Endodermal cell (in vitro differentiated cells): Measurements from ENCODE around the gene GTF2IRD1. TPM values are rescaled to one million over a fixed set of nuclear protein-coding genes. Genes with fewer than 3 reads are reported as not detected.
"Not testable (repeated sequence)": the region's sequence is repeated elsewhere in the genome, so short reads cannot be mapped to it uniquely, and the experiment has no call there.

Source experiments
- DNase-seq: peaks from one replicate; pipeline ENCODE4 v3.0.0-alpha.2; 2017
- H3K27ac ChIP-seq: 2 replicates; pipeline ENCODE4 v1.5.1; 2013; ENCODE audit warnings: mild to moderate bottlenecking, low read depth, low read length, moderate library complexity
- H3K27me3 ChIP-seq: 2 replicates; pipeline ENCODE4 v1.6.1; 2013; ENCODE audit warnings: mild to moderate bottlenecking, low read length, moderate library complexity; ENCODE audit not compliant: insufficient read depth, control insufficient read depth, poor library complexity, severe bottlenecking
- H3K36me3 ChIP-seq: 2 replicates; pipeline ENCODE4 v1.7.0; 2013; ENCODE audit warnings: mild to moderate bottlenecking, low read length, moderate library complexity; ENCODE audit not compliant: control insufficient read depth, insufficient read depth
- H3K4me1 ChIP-seq: one replicate; pipeline ENCODE4 v1.7.0; 2013; ENCODE audit warnings: low read length; ENCODE audit not compliant: control insufficient read depth, insufficient read depth
- H3K4me3 ChIP-seq: 2 replicates; pipeline ENCODE4 v1.5.1; 2013; ENCODE audit warnings: mild to moderate bottlenecking, low read length, moderate library complexity
- H3K9ac ChIP-seq: 2 replicates; pipeline ENCODE4 v1.6.1; 2013; ENCODE audit warnings: mild to moderate bottlenecking, low read length, moderate library complexity; ENCODE audit not compliant: poor library complexity, severe bottlenecking; ENCODE audit errors: extremely low read depth
- H3K9me3 ChIP-seq: 2 replicates; pipeline ENCODE4 v1.6.1; 2013; ENCODE audit warnings: mild to moderate bottlenecking, low read length, moderate library complexity; ENCODE audit not compliant: control insufficient read depth
- H3K27ac Mint-ChIP-seq: 2 replicates; pipeline ENCODE4 v1.8.0; 2020; ENCODE audit warnings: mixed read lengths
- H3K27me3 Mint-ChIP-seq: 2 replicates; pipeline ENCODE4 v1.8.0; 2021; ENCODE audit warnings: mild to moderate bottlenecking, mixed read lengths; ENCODE audit not compliant: insufficient read depth
- H3K36me3 Mint-ChIP-seq: 2 replicates; pipeline ENCODE4 v1.8.0; 2020; ENCODE audit warnings: low read depth, mixed read lengths
- H3K4me1 Mint-ChIP-seq: 2 replicates; pipeline ENCODE4 v1.8.0; 2020; ENCODE audit warnings: mixed read lengths
- H3K4me3 Mint-ChIP-seq: 2 replicates; pipeline ENCODE4 v1.8.0; 2020; ENCODE audit warnings: mild to moderate bottlenecking, moderate library complexity, mixed read lengths
- H3K9me3 Mint-ChIP-seq: 2 replicates; pipeline ENCODE4 v1.8.0; 2020; ENCODE audit warnings: mild to moderate bottlenecking, mixed read lengths
- WGBS, 2 experiments: methylation state at CpG; one replicate each; pipeline versions ENCODE4 v1.1.5 to v1.1.7; 2013; ENCODE audit warnings: missing lambda C conversion rate in 2 of 2, mixed read lengths in 1 of 2; ENCODE audit not compliant: insufficient coverage in 1 of 2, insufficient read length in 1 of 2; 5-methylcytosine and 5-hydroxymethylcytosine counted together
- total RNA-seq, 2 donors: library from RNA; stranded (reverse); fragmentation: NEBNext Ultra II Directional in 1 of 2; extraction: Animal tissue kit (Norgen Biotek cat#: 25700) in 1 of 2; gene quantifications; 2 replicates in 1 of 2; 3 replicates in 1 of 2; pipeline ENCODE4 v1.2.1, GENCODE V29; 2021
- TF ChIP-seq, protein P1 (sequence below): fragments of 200-600 bp; sonication (generic); conservative IDR thresholded peaks from 2 replicates; pipeline ENCODE4 v1.5.0; 2021; ENCODE audit warnings: antibody characterized with exemption, mild to moderate bottlenecking

The GTF2IRD1 gene
- total RNA-seq, 2 donors from 2014 or later = 54.8 to 84.4 TPM

DNA sequence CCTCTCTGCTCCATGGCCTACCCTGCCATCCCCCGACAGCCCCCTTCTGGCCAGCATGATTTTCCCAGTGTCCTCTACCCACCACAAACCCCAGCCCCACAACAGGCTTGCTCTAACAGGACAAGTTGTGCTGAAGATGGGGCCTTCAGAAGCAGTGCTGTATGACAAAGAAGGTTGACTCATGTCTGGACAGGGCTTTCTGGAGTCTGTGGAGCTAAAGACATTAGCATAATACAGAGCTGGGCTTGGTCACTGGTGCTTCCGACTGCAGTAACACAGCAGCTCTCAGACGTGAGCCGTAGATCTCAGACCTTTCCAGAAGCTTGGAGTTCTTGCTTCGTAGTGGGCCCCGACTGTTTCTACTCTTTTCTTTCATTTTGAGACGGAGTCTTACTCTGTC lies 100.5 kb downstream of the GTF2IRD1 start:
- Mint-ChIP-seq H3K4me1 (no peaks in the 10 kb centered on the region), H3K9me3 (no peaks in the 10 kb centered on the region), H3K4me3 (no peak overlapping the region), H3K27me3 (no peaks in the 10 kb centered on the region), H3K27ac (no peak overlapping the region), H3K36me3 (peaks cover 48% of the 10 kb centered on the region)
- H3K27me3 ChIP-seq = no peaks in the 10 kb centered on the region
- TF ChIP-seq, protein P1, sequence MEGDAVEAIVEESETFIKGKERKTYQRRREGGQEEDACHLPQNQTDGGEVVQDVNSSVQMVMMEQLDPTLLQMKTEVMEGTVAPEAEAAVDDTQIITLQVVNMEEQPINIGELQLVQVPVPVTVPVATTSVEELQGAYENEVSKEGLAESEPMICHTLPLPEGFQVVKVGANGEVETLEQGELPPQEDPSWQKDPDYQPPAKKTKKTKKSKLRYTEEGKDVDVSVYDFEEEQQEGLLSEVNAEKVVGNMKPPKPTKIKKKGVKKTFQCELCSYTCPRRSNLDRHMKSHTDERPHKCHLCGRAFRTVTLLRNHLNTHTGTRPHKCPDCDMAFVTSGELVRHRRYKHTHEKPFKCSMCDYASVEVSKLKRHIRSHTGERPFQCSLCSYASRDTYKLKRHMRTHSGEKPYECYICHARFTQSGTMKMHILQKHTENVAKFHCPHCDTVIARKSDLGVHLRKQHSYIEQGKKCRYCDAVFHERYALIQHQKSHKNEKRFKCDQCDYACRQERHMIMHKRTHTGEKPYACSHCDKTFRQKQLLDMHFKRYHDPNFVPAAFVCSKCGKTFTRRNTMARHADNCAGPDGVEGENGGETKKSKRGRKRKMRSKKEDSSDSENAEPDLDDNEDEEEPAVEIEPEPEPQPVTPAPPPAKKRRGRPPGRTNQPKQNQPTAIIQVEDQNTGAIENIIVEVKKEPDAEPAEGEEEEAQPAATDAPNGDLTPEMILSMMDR = no peak
- no peak for DNase-seq
- peaks cover 45% of the 10 kb centered on the region for H3K36me3 ChIP-seq
- H3K4me1 ChIP-seq = no peaks in the 10 kb centered on the region
- no peak overlapping the region for H3K9ac ChIP-seq
- no peak overlapping the region for H3K4me3 ChIP-seq
- WGBS, 2 experiments = 94 to 95% methylated on average over 6 to 7 of the region's 7 CpGs
- H3K27ac ChIP-seq = no peak overlapping the region
- H3K9me3 ChIP-seq = no peaks in the 10 kb centered on the region

DNA sequence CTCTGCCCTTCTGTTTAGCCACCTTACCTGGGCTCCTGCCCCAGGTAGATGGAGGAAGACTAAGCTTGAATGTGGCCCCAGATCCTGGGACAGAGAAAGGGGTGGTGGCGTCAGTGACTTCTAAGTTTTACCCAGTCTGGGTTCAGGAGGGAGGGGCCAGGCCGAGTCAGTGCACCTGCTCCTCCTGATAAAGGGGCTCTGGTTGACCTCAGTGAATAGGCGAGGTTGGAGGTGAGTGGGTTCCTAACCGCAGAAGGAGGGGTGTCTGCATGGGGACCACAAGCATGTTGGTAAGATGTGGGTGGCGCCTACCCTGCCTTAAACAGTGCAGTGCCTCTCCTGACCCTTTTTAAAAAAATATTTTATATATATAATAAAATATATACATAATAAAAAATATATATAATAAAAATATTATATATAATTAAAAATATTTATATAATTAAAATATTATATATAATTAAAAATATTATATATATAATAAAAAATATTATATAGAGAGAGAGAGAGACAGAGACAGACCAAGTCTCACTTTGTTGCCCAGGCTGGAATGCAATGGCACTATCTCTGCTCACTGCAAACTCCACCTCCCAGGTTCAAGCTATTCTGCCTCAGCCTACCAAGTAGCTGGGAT lies 106.5 kb downstream of the GTF2IRD1 start:
- 91 to 100% methylated on average over 1 to 4 of the region's 5 CpGs for WGBS, 2 experiments
- Histone ChIP-seq H3K4me3 (no peak overlapping the region), H3K36me3 (peaks cover 59% of the 10 kb centered on the region), H3K9ac (no peak overlapping the region), H3K9me3 (no peaks in the 10 kb centered on the region), H3K4me1 (no peaks in the 10 kb centered on the region), H3K27ac (no peak overlapping the region), H3K27me3 (no peaks in the 10 kb centered on the region)
- TF ChIP-seq, protein P1 = no peak
- H3K36me3 Mint-ChIP-seq = peaks cover 64% of the 10 kb centered on the region
- H3K27ac Mint-ChIP-seq = no peak overlapping the region
- H3K4me1 Mint-ChIP-seq = no peaks in the 10 kb centered on the region
- H3K4me3 Mint-ChIP-seq = no peak overlapping the region
- no peaks in the 10 kb centered on the region for H3K27me3 Mint-ChIP-seq
- no peaks in the 10 kb centered on the region for H3K9me3 Mint-ChIP-seq
- no peak for DNase-seq

DNA sequence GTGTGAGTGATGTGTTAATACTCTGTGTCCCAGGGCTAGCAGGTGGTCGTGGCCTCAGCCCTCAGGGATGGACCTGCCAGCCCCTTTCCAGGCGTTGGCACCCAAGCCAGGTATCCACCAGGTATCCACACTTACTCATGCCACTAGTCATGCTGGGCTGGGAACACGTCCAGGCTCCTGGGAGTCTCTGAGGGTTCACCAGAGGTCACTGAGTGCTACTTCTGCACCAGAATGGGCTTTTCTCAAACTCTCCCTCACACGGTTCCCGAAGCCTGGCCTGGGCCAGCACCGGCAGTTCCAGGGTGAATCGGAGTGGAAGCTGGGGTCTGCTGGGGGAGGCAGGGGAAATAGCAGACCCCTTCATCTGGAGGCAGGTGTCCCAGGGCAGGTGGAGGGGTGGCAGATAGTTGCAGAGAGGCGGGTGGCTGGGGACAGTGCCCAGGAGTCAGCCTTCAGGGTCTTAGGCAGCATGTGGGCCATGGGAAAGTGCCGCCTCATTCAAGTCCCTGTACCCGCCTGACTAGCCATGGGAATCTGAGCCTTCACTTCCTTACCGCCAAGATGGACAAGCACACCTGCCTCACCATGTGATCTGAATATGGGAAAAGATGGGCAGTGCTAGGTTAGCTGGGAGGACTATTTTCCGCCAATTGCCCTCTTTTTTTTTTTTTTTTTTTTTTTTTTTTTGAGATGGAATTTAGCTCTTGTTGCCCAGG lies 108.3 kb downstream of the GTF2IRD1 start:
- Histone ChIP-seq H3K36me3 (peaks cover 51% of the 10 kb centered on the region), H3K4me3 (no peak overlapping the region), H3K27me3 (no peaks in the 10 kb centered on the region), H3K4me1 (no peaks in the 10 kb centered on the region), H3K9me3 (no peaks in the 10 kb centered on the region), H3K9ac (no peak overlapping the region), H3K27ac (no peak overlapping the region)
- H3K36me3 Mint-ChIP-seq = peaks cover 58% of the 10 kb centered on the region
- H3K9me3 Mint-ChIP-seq = no peaks in the 10 kb centered on the region
- no peak overlapping the region for H3K27ac Mint-ChIP-seq
- TF ChIP-seq, protein P1 = no peak
- WGBS, 2 experiments = 92 to 96% methylated on average over 2 to 12 of the region's 12 CpGs
- no peaks in the 10 kb centered on the region for H3K4me1 Mint-ChIP-seq
- DNase-seq = no peak
- no peak overlapping the region for H3K4me3 Mint-ChIP-seq
- no peaks in the 10 kb centered on the region for H3K27me3 Mint-ChIP-seq

DNA sequence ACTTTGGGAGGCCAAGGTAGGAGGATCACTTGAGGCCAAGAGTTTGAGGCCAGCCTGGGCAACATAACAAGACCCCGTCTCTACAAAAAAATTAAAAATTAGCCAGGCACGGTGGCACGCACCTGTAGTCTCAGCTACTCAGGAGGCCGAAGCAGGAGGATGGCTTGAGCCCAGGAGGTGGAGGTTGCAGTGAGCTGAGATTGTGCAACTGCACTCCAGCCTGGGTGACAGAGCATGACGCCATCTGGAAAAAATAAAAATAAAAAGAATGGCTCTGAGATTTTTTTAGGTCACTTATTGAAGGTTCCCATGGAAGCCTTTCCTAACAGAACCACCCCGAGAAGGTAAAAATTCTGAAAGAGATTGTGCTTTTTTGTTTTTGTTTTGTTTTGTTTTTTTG lies 109.9 kb downstream of the GTF2IRD1 start:
- not testable (repeated sequence) for H3K27ac Mint-ChIP-seq, H3K27me3 ChIP-seq, H3K4me1 ChIP-seq, H3K4me3 ChIP-seq, H3K9me3 Mint-ChIP-seq, H3K9ac ChIP-seq, H3K4me1 Mint-ChIP-seq, H3K27ac ChIP-seq, H3K4me3 Mint-ChIP-seq, H3K9me3 ChIP-seq, DNase-seq, H3K27me3 Mint-ChIP-seq
- H3K36me3 ChIP-seq = peaks cover 35% of the 10 kb centered on the region
- peaks cover 50% of the 10 kb centered on the region for H3K36me3 Mint-ChIP-seq
- WGBS, 2 experiments = 93 to 95% methylated on average over 6 of the region's 6 CpGs
